ENCODE measurements around the gene DCST2.

DNA sequence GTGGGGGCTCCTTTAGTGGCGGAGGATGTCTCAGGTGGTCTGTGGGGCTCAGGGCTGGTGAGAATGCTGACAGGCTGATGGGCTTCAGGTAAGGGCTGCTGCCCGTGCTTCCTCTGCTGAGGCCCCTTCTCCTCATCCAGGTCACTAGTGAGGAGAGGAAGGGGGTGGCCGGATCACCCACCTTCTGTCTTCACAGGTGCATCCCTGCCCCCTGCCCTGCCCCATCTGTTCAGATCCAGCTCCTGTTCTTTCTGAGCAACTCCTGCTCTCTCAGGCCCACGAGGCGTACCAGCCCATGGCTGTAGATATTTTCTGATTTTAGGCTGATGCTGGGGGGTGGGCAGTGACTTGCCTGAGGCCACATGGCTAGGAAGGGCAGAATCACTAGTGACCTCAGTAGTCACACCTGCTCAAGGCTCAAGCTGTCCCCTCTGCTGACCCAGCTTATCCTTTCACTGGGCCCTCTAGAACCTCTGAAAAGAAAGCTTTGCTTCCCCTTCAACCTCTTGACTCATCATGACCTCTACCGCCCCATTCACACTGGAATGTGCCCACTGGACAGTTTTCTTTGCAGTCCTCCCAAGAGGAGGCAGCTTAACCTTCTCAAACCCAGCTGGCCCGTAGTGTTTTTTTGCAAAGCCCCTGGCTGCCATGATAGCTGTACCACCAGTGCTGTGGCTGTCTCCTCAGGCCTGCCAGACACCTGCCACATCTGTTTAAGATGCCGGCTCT lies 14.8 kb downstream of the DCST2 start:
- no peak for TF ChIP-seq POLR2A (IDR thresholded peaks at IDR 0.05)
- TF ChIP-seq, protein P1, sequence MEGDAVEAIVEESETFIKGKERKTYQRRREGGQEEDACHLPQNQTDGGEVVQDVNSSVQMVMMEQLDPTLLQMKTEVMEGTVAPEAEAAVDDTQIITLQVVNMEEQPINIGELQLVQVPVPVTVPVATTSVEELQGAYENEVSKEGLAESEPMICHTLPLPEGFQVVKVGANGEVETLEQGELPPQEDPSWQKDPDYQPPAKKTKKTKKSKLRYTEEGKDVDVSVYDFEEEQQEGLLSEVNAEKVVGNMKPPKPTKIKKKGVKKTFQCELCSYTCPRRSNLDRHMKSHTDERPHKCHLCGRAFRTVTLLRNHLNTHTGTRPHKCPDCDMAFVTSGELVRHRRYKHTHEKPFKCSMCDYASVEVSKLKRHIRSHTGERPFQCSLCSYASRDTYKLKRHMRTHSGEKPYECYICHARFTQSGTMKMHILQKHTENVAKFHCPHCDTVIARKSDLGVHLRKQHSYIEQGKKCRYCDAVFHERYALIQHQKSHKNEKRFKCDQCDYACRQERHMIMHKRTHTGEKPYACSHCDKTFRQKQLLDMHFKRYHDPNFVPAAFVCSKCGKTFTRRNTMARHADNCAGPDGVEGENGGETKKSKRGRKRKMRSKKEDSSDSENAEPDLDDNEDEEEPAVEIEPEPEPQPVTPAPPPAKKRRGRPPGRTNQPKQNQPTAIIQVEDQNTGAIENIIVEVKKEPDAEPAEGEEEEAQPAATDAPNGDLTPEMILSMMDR (IDR thresholded peaks at IDR 0.05): no peak
